Retinal pigment epithelial cell (primary cell): ENCODE measurements around the gene NFIC.
A peak's percentile ranks its signal among the peaks of the same experiment; 100 is the strongest.
"Not testable (repeated sequence)": the region's sequence is repeated elsewhere in the genome, so short reads cannot be mapped to it uniquely, and the experiment has no call there.

ENCODE experiments used
- DNase-seq: peaks from one replicate; pipeline ENCODE4 v3.0.0-alpha.2; 2010; ENCODE audit warnings: low read depth
- H3K4me3 ChIP-seq: 2 replicates; pipeline ENCODE4 v1.5.1; 2011; ENCODE audit warnings: mild to moderate bottlenecking, low read length, control low read depth, moderate library complexity
- CTCF ChIP-seq: conservative IDR thresholded peaks from 2 replicates; pipeline ENCODE4 v1.5.1; 2011; ENCODE audit warnings: low read depth, low read length, control low read depth, inconsistent platforms

Gene NFIC

GRCh38 chr19:3423183-3423829, 56.9 kb downstream of the NFIC start:
- no peak for DNase-seq

GRCh38 chr19:3426433-3426832, 60.0 kb downstream of the NFIC start:
- H3K4me3 ChIP-seq: no peak overlapping the region
- no peak for DNase-seq
- TF ChIP-seq CTCF: no peak

More at GRCh38 chr19:3423183-3423829, 56.9 kb downstream of the NFIC start:
- TF ChIP-seq CTCF: no peak
- H3K4me3 ChIP-seq: no peak overlapping the region

- DNase-seq: not testable (repeated sequence)
These were observed 63.9 kb downstream of the NFIC start for GRCh38 chr19:3430366-3430680.

GRCh38 chr19:3431760-3432397, 65.5 kb downstream of the NFIC start:
- no peak for DNase-seq
- TF ChIP-seq CTCF: no peak
- no peak overlapping the region for H3K4me3 ChIP-seq

More at GRCh38 chr19:3430366-3430680, 63.9 kb downstream of the NFIC start:
- H3K4me3 ChIP-seq: not testable (repeated sequence)

GRCh38 chr19:3433313-3433712, 66.9 kb downstream of the NFIC start:
- no peak overlapping the region for H3K4me3 ChIP-seq
- no peak for TF ChIP-seq CTCF
- no peak for DNase-seq

- no peak overlapping the region for H3K4me3 ChIP-seq
- DNase-seq: no peak
- TF ChIP-seq CTCF: no peak
These were observed 67.6 kb downstream of the NFIC start for GRCh38 chr19:3433805-3434540.

- peak overlapping the region; percentile 52 for H3K4me3 ChIP-seq
- no peak for TF ChIP-seq CTCF
- DNase-seq: peak; percentile 70
These were observed 68.5 kb downstream of the NFIC start for GRCh38 chr19:3434630-3435553.
